Stimulated activated CD4-positive, alpha-beta T cell treated with anti-CD3 and anti-CD28 coated beads, Interleukin-12 subunit alpha, Interleukin-12 subunit beta, amount 100 ng/mL, for 24 hours (primary cell): ENCODE results near the gene OSGIN1.
A peak's percentile ranks its signal among the peaks of the same experiment; 100 is the strongest.

Experiments used
- DNase-seq, 2 experiments: peaks; one replicate each; pipeline ENCODE4 v3.0.0-alpha.2; 2020; ENCODE audit warnings: low read depth in 2 of 2

Gene OSGIN1

GRCh38 chr16:83958137-83958845, 5.3 kb downstream of the OSGIN1 start:
- DNase-seq = no peak

- no peak for DNase-seq
Measured at GRCh38 chr16:83958846-83959565, 6.0 kb downstream of the OSGIN1 start.

GRCh38 chr16:83959656-83960434, 6.8 kb downstream of the OSGIN1 start:
- no peak for DNase-seq

GRCh38 chr16:83960521-83961249, 7.6 kb downstream of the OSGIN1 start:
- no peak for DNase-seq

DNA sequence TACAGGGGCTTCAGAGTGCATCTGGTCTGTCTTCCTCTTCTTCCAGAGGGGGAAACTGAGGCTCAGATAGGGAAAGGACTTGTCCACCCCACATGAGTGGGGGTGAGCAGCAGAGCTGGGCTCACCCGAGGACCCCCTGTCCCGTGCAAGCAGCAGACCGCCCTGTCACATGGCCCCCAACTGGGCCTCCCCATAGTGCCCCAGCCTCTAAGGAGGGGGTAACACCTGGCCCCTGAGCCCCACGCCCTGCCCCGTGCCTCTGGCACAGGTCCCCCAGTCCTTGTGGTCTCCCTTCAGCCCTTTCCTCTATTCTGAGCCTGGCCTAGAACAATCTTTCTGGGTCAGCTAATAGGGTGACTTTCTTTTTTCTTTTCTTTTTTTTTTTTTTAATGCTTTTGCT, 8.6 kb downstream of the OSGIN1 start:
- DNase-seq = no peak

- no peak for DNase-seq
Measured at GRCh38 chr16:83963277-83964119, 10.5 kb downstream of the OSGIN1 start.

DNA sequence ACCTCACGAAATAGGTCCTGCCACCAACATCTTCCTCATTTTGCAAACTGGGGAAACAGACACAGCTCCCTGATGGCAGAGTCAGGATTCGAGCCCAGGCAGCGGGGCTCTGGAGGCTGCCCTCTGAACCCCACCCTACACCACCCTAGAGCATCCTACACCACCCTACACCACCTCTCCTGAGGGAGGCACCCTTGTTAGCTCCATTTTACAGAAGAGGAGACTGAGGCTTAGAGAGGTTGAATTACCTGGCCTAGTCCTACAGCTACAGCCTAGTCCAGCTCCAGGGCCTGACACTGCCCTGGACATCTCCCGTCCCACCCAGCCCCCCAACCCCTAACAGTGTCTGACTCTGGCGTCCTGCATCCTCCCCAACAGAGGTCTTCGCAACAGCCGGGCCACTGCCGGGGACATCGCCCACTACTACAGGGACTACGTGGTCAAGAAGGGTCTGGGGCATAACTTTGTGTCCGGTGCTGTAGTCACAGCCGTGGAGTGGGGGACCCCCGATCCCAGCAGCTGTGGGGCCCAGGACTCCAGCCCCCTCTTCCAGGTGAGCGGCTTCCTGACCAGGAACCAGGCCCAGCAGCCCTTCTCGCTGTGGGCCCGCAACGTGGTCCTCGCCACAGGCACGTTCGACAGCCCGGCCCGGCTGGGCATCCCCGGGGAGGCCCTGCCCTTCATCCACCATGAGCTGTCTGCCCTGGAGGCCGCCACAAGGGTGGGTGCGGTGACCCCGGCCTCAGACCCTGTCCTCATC, 11.8 kb downstream of the OSGIN1 start:
- DNase-seq = no peak

DNA sequence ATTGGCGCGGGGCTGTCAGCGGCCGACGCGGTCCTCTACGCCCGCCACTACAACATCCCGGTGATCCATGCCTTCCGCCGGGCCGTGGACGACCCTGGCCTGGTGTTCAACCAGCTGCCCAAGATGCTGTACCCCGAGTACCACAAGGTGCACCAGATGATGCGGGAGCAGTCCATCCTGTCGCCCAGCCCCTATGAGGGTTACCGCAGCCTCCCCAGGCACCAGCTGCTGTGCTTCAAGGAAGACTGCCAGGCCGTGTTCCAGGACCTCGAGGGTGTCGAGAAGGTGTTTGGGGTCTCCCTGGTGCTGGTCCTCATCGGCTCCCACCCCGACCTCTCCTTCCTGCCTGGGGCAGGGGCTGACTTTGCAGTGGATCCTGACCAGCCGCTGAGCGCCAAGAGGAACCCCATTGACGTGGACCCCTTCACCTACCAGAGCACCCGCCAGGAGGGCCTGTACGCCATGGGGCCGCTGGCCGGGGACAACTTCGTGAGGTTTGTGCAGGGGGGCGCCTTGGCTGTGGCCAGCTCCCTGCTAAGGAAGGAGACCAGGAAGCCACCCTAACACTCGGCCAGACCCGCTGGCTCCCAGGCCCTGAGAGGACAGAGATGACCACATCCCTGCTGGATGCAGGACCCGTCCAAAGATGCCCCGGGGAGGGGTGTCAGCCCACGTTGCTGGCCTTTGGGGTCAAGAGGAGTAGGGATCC, 12.6 kb downstream of the OSGIN1 start:
- DNase-seq = no peak

DNA sequence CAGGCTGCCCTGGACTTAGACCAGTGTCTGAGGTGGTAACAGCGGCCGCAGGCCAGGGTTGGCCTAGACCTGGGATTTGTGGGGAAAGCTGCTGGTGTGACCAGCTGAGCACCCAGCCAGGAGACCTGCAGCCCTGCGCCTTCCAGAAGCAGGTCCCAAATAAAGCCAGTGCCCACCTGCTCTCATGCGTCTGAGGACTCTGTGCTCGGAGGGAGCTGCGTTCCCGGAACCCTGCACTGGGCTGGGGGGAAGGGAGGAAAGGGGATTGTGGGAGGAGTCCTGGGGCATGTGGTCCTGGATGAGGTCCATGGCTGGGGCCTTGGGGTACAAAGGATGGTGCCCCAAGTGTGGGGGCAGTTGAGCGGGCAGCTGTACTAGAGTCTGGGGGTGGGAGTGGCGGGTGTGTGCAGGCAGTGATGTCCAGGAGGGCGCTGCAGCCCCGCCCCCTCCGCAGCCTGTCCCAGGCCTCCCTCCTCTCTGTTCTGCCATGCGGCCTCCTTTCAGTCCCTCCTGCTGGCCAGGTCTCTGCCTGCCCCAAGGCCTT, 13.2 kb downstream of the OSGIN1 start:
- DNase-seq = no peak

DNA sequence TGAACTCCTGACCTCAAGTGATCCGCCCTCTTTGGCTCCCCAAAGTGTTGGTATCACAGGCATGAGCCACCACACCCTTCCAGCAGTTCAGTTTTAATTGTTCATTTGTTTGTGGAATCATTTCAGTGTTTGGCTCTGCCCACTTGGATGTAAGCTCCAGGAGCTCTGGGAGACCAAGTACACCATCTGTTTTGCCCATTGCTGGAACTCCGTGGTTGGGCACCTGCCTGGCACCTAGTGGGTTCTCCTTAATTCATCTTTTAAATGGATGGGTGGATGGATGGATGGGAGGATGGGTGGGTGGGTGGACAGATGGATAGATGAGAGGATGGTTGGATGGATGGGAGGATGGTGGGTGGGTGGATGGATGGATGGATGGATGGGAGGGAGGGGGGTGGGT, 14.1 kb downstream of the OSGIN1 start:
- no peak for DNase-seq

DNA sequence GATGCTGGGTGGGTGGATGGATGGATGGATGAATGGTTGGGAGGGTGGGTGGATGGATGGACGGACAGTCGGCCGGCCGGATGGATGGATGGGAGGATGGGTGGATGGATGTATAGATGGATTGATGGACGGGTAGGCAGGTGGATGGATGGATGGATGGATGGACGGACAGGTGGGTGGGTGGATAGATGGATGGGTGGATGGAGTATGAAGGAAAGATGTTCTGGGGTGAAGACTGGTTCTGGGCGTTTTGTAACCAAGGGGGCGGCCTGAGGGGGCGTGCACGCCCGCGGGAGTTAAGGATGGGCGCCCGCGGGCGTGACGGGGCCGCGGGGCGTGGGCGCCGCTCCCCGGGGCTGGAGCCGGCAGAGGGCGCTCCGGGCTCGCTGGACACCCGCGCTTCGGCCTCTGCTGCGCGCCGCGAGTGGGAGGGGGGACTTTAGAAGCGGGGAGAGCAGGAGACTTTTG, 14.8 kb downstream of the OSGIN1 start, which contains the start of gene NECAB2:
Gene NECAB2, plus strand, starts transcription at position 407 of the 468 bp plus-strand sequence. CDS start 405 bp downstream, outside the sequence.
- DNase-seq = peak in 1 of 2 experiments; percentile 13

- DNase-seq = no peak
Measured at GRCh38 chr16:83968306-83968851, 15.3 kb downstream of the OSGIN1 start.

DNA sequence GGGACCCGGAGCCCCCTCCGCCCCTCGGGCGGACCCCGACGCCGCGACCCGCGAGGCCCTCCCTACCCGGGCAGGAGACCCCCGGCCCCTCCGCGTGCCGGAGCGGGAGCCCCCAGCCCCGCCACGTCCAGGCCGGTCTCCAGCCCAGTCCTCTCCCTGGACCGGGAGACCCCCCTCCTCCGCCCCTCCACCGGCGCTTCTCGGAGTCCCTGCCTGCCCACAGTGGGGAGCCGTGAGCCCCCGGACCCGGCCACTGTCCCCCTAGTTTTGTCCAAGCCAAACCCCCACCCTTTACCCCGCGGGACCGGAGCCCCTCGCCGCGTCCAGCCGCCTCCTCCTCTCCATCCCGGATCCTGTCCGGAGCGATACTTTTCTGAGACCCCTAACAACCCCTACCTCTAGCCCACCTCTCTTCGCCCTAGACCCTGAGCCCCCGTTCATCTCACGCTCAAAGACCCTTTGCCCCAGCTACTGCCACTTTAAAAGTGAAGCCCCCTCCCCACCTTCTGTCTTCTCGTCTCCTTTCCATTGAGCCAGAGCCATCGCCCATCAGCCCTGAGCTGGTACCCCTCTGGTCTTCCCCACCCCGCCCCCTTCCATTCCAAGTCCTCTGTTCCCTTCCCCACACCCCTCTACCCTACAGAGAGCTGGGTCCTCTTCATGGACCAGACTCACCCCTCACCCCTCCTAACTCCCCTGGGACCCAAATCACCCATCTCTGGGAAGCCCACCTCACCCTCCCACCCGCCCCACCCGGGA, 16.0 kb downstream of the OSGIN1 start:
- DNase-seq = no peak

DNA sequence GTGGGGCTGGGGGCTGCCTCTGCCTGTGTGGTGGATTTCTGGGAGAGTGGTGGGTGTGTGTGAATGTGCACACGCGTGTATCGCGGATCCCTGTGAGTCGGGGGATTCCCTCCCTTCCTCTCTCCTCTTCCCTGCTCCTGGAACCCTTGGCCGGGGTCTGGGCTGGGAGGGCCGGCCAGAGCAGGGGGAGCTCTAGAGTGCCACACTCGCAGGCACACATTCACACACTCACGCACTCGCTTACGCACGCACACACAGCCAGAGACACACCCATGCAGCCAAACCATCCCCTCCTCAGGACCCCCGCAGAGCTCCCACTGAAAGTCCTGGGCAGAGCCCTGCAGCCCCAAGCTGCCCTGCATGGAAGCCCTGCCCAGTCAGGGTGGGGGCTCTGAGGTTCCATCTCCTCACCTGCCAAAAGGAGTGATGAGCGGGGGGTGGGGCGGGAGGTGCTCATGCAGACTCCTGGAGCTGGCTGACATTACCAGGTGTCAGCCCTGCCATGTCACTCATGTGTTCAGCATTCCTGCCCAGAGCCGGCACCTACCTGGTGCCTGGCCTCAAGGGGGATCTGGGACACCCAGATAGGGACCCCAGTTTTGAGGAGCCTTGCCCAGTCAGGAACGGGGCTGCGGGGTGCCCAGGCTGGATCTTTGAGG, 16.9 kb downstream of the OSGIN1 start:
- DNase-seq = no peak

DNA sequence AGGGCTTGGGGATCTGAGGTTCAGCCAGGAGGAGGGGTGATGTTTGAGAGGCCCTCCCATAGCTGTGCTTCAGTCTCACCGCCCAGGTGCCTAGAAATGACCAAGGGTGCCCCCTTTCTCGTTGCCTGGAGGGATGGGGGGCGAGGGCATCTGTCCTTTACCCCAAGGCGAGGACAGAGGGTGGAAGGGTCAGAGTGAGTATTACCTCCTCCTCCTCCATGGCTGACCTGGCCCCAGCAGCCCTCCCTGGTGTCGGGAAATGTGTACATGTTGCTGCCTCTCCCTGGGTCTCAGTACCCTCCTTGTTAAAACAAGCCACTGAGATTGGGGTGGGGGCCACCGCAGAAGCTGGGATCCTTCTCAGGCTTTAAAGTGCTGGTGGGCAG, 17.4 kb downstream of the OSGIN1 start:
- DNase-seq = no peak

- DNase-seq = no peak
Measured at GRCh38 chr16:83971165-83972130, 18.4 kb downstream of the OSGIN1 start.
